Subcutaneous adipose tissue (tissue), 4 donors: Measurements from ENCODE around the gene MAGI2. TPM values are rescaled to one million over a fixed set of nuclear protein-coding genes. Genes with fewer than 3 reads are reported as not detected.

Experiments
- CTCF ChIP-seq: fragments of 450-650 bp; IDR thresholded peaks from one replicate; pipeline ENCODE4 v1.5.1; 2016; ENCODE audit warnings: low read depth, mild to moderate bottlenecking, control low read depth, antibody characterized with exemption, moderate library complexity
- total RNA-seq, 4 donors: library from RNA; depleted of rRNA; stranded (reverse); fragments of >200 nt; gene quantifications; one replicate each; pipeline ENCODE4 v1.1.0, GENCODE V29; 2016

Gene MAGI2
- total RNA-seq, 4 donors from 2014 or later, result 13.7 to 22.9 (median 17.7) TPM

- TF ChIP-seq CTCF, result no peak
Measured at GRCh38 chr7:78039790-78040776, 1413.4 kb downstream of the MAGI2 start.

GRCh38 chr7:78038465-78039080, 1414.9 kb downstream of the MAGI2 start:
- no peak for TF ChIP-seq CTCF

GRCh38 chr7:78037603-78038002, 1415.9 kb downstream of the MAGI2 start:
- no peak for TF ChIP-seq CTCF

- no peak for TF ChIP-seq CTCF
Measured at GRCh38 chr7:78033410-78033809, 1420.1 kb downstream of the MAGI2 start.

- no peak for TF ChIP-seq CTCF
Measured at GRCh38 chr7:78026492-78026891, 1427.0 kb downstream of the MAGI2 start.

- no peak for TF ChIP-seq CTCF
Measured at GRCh38 chr7:78024591-78024990, 1428.9 kb downstream of the MAGI2 start.

- no peak for TF ChIP-seq CTCF
Measured at GRCh38 chr7:78023191-78023590, 1430.3 kb downstream of the MAGI2 start.
